AG10803 (cell line): Measurements from ENCODE around the gene STK32B.
A peak's percentile ranks its signal among the peaks of the same experiment; 100 is the strongest.

ENCODE experiments used
- DNase-seq: peaks from one replicate; pipeline ENCODE4 v3.0.0; 2010; ENCODE audit warnings: low read depth
- H3K4me3 ChIP-seq: 2 replicates; pipeline ENCODE4 v1.5.1; 2011; ENCODE audit warnings: mild to moderate bottlenecking, low read length, control low read depth
- TF ChIP-seq, protein P1 (sequence below): conservative IDR thresholded peaks from 2 replicates; pipeline ENCODE4 v1.5.1; 2011; ENCODE audit warnings: mild to moderate bottlenecking, low read length, control low read depth, inconsistent platforms

The STK32B gene

DNA sequence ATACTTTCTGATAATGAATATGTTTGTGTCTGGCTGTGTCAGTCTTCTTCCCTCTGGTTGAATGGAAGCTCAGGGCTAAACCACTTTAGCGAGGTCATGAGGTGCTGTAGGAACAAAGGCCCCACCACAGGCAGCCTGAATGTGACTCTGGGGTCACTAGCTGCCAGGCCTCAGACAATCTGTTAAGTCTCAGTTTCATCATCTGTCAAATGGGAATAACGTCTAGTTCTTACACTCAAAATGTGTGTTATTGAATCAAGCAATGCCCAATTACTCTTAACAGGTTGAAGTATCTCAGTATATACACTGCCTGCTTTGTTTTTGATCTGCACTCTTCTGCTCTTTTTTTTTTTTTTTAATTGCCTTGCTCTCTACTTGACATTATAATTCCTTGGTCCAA is 148.6 kb downstream of the STK32B start:
- DNase-seq, result no peak
- no peak overlapping the region for H3K4me3 ChIP-seq
- TF ChIP-seq, protein P1, sequence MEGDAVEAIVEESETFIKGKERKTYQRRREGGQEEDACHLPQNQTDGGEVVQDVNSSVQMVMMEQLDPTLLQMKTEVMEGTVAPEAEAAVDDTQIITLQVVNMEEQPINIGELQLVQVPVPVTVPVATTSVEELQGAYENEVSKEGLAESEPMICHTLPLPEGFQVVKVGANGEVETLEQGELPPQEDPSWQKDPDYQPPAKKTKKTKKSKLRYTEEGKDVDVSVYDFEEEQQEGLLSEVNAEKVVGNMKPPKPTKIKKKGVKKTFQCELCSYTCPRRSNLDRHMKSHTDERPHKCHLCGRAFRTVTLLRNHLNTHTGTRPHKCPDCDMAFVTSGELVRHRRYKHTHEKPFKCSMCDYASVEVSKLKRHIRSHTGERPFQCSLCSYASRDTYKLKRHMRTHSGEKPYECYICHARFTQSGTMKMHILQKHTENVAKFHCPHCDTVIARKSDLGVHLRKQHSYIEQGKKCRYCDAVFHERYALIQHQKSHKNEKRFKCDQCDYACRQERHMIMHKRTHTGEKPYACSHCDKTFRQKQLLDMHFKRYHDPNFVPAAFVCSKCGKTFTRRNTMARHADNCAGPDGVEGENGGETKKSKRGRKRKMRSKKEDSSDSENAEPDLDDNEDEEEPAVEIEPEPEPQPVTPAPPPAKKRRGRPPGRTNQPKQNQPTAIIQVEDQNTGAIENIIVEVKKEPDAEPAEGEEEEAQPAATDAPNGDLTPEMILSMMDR, result no peak

DNA sequence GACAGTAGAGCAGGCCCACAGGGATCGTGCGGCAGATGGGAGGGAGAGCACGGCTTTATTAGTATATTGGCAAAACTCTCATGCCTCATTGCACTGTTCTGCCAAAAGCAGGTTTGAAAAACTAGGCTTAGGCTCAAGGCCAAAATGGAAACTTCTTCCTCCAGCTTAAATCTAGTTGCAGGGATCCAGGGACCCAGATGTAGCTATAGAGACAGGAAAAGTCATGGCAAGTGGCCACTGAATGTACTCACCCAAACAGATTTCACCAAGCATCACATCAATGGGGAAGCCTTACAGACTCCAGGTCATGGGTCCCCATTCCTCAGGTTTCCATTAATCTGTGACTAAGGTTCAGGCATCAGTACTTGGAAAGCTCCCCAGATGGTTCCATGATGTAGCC is 149.2 kb downstream of the STK32B start:
- DNase-seq, result peak; percentile 20
- H3K4me3 ChIP-seq, result no peak overlapping the region
- TF ChIP-seq, protein P1, result no peak

GRCh38 chr4:5203309-5203992 is 152.2 kb downstream of the STK32B start:
- no peak overlapping the region for H3K4me3 ChIP-seq
- peak; percentile 45 for DNase-seq

GRCh38 chr4:5203993-5204310 is 152.7 kb downstream of the STK32B start:
- H3K4me3 ChIP-seq, result no peak overlapping the region
- DNase-seq, result peak; percentile 80
- TF ChIP-seq, protein P1, result no peak

More at GRCh38 chr4:5203309-5203992, 152.2 kb downstream of the STK32B start:
- TF ChIP-seq, protein P1, result no peak

- H3K4me3 ChIP-seq, result no peak overlapping the region
- peak; percentile 51 for DNase-seq
- TF ChIP-seq, protein P1, result no peak
Measured at GRCh38 chr4:5204781-5205180, 153.5 kb downstream of the STK32B start.

DNA sequence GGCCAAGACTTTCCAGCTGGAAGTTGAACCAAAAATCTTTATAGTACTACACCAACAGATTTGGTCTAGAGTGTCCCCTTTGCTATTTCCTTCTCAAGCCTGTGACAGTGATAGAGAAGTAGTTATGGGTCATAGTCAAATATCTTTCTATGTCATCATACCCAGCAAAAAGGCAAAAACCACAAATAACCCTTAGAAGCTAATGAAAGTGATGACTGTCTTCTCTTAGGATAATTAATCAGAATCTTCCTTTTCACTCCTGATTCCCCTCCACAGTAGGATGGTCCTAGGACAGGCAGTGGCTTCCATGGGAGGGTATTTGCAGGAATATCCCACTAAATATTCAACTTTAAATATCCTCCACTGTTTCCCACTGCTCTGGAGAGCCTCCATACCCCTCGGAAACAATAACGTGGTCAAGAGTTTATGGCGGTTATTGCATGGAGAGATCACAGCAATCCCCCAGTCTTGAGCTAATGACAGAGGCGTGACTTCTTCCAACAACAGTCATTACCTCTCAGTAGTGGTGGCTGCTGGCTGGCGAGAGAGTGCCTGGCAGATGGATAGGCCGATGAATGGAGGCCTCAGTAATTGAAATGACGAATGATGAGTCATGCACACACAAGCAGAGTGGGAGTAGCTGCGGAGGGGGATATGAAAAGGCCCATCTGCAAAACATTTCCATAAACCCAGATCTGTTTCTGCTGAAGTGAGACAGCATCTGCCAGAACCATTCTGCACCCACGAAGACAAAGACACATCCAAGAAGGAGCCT is 154.9 kb downstream of the STK32B start:
- TF ChIP-seq, protein P1, result no peak
- no peak overlapping the region for H3K4me3 ChIP-seq
- peak; percentile 92 for DNase-seq

DNA sequence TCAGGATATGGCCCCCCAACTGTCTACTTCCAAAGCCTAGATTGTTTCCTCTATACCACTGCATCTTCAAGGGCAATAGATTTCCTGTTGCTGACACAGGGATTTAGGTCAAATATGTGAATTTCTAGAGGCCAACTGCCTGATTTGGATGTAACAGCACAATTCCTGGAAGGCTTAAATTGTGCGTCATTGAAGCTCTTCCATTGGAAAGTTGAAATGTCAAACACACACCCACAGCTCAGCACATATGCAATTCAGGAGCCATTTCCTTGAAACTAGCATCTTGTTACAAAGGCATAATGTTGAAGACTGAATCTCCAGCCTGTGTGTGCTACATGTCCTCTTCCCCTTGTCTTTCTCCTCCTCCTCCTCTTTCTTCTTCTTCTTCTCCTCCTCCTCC is 158.6 kb downstream of the STK32B start:
- TF ChIP-seq, protein P1, result no peak
- no peak overlapping the region for H3K4me3 ChIP-seq
- no peak for DNase-seq
